ENCODE results near the gene ACTL7B.
"Not testable (repeated sequence)": the region's sequence is repeated elsewhere in the genome, so short reads cannot be mapped to it uniquely, and the experiment has no call there.

The ACTL7B gene

GRCh38 chr9:108850293-108850897, 5.4 kb downstream of the ACTL7B start:
- H3K36me3 ChIP-seq (ENCODE audit: control insufficient read depth, insufficient read depth, low read length), result no peaks in the 10 kb centered on the region
- H3K4me1 ChIP-seq (ENCODE audit: control insufficient read depth, insufficient read depth, low read length), result no peaks in the 10 kb centered on the region
- H3K27ac ChIP-seq (ENCODE audit: low read depth, low read length), result no peak overlapping the region
- H3K4me3 ChIP-seq (ENCODE audit: low read length), result no peak overlapping the region
- no peaks in the 10 kb centered on the region for H3K27me3 ChIP-seq (ENCODE audit: control insufficient read depth, insufficient read depth, low read length)
- H3K9ac ChIP-seq (ENCODE audit: low read length), result no peak overlapping the region

- H3K4me3 ChIP-seq (ENCODE audit: low read length); H3K4me1 ChIP-seq (ENCODE audit: control insufficient read depth, insufficient read depth, low read length); H3K9ac ChIP-seq (ENCODE audit: low read length); H3K27me3 ChIP-seq (ENCODE audit: control insufficient read depth, insufficient read depth, low read length); H3K36me3 ChIP-seq (ENCODE audit: control insufficient read depth, insufficient read depth, low read length); H3K27ac ChIP-seq (ENCODE audit: low read depth, low read length): not testable (repeated sequence)
Measured at GRCh38 chr9:108848296-108848695, 7.5 kb downstream of the ACTL7B start.

- Histone ChIP-seq H3K36me3 (ENCODE audit: control insufficient read depth, insufficient read depth, low read length) (no peaks in the 10 kb centered on the region), H3K27me3 (ENCODE audit: control insufficient read depth, insufficient read depth, low read length) (no peaks in the 10 kb centered on the region), H3K9ac (ENCODE audit: low read length) (no peak overlapping the region), H3K27ac (ENCODE audit: low read depth, low read length) (no peak overlapping the region), H3K4me1 (ENCODE audit: control insufficient read depth, insufficient read depth, low read length) (no peaks in the 10 kb centered on the region), H3K4me3 (ENCODE audit: low read length) (no peak overlapping the region)
Measured at GRCh38 chr9:108845947-108846346, 9.8 kb downstream of the ACTL7B start.

GRCh38 chr9:108845507-108845906, 10.3 kb downstream of the ACTL7B start:
- no peaks in the 10 kb centered on the region for H3K27me3 ChIP-seq (ENCODE audit: control insufficient read depth, insufficient read depth, low read length)
- H3K4me3 ChIP-seq (ENCODE audit: low read length), result no peak overlapping the region
- H3K36me3 ChIP-seq (ENCODE audit: control insufficient read depth, insufficient read depth, low read length), result no peaks in the 10 kb centered on the region

GRCh38 chr9:108844856-108845255, 10.9 kb downstream of the ACTL7B start:
- no peaks in the 10 kb centered on the region for H3K4me1 ChIP-seq (ENCODE audit: control insufficient read depth, insufficient read depth, low read length)
- H3K9ac ChIP-seq (ENCODE audit: low read length), result no peak overlapping the region
- no peaks in the 10 kb centered on the region for H3K36me3 ChIP-seq (ENCODE audit: control insufficient read depth, insufficient read depth, low read length)
- H3K4me3 ChIP-seq (ENCODE audit: low read length), result no peak overlapping the region
- no peaks in the 10 kb centered on the region for H3K27me3 ChIP-seq (ENCODE audit: control insufficient read depth, insufficient read depth, low read length)
- no peak overlapping the region for H3K27ac ChIP-seq (ENCODE audit: low read depth, low read length)

More at GRCh38 chr9:108845507-108845906, 10.3 kb downstream of the ACTL7B start:
- no peak overlapping the region for H3K27ac ChIP-seq (ENCODE audit: low read depth, low read length)
- no peaks in the 10 kb centered on the region for H3K4me1 ChIP-seq (ENCODE audit: control insufficient read depth, insufficient read depth, low read length)
- no peak overlapping the region for H3K9ac ChIP-seq (ENCODE audit: low read length)

GRCh38 chr9:108844391-108844790, 11.4 kb downstream of the ACTL7B start:
- Histone ChIP-seq H3K27me3 (ENCODE audit: control insufficient read depth, insufficient read depth, low read length) (no peaks in the 10 kb centered on the region), H3K27ac (ENCODE audit: low read depth, low read length) (no peak overlapping the region), H3K4me3 (ENCODE audit: low read length) (no peak overlapping the region), H3K4me1 (ENCODE audit: control insufficient read depth, insufficient read depth, low read length) (no peaks in the 10 kb centered on the region), H3K36me3 (ENCODE audit: control insufficient read depth, insufficient read depth, low read length) (no peaks in the 10 kb centered on the region), H3K9ac (ENCODE audit: low read length) (no peak overlapping the region)

- H3K9ac ChIP-seq (ENCODE audit: low read length), result no peak overlapping the region
- H3K4me1 ChIP-seq (ENCODE audit: control insufficient read depth, insufficient read depth, low read length), result no peaks in the 10 kb centered on the region
- H3K27me3 ChIP-seq (ENCODE audit: control insufficient read depth, insufficient read depth, low read length), result no peaks in the 10 kb centered on the region
- H3K36me3 ChIP-seq (ENCODE audit: control insufficient read depth, insufficient read depth, low read length), result no peaks in the 10 kb centered on the region
- no peak overlapping the region for H3K27ac ChIP-seq (ENCODE audit: low read depth, low read length)
- H3K4me3 ChIP-seq (ENCODE audit: low read length), result peak overlapping the region; percentile 15
Measured at GRCh38 chr9:108842610-108843295, 13.0 kb downstream of the ACTL7B start.

- H3K9ac ChIP-seq (ENCODE audit: low read length); H3K27ac ChIP-seq (ENCODE audit: low read depth, low read length); H3K4me1 ChIP-seq (ENCODE audit: control insufficient read depth, insufficient read depth, low read length); H3K27me3 ChIP-seq (ENCODE audit: control insufficient read depth, insufficient read depth, low read length); H3K4me3 ChIP-seq (ENCODE audit: low read length); H3K36me3 ChIP-seq (ENCODE audit: control insufficient read depth, insufficient read depth, low read length): not testable (repeated sequence)
Measured at GRCh38 chr9:108839561-108839960, 16.2 kb downstream of the ACTL7B start.

- H3K4me1 ChIP-seq (ENCODE audit: control insufficient read depth, insufficient read depth, low read length), result no peaks in the 10 kb centered on the region
- H3K9ac ChIP-seq (ENCODE audit: low read length), result no peak overlapping the region
- H3K27me3 ChIP-seq (ENCODE audit: control insufficient read depth, insufficient read depth, low read length), result no peaks in the 10 kb centered on the region
- H3K27ac ChIP-seq (ENCODE audit: low read depth, low read length), result no peak overlapping the region
- H3K36me3 ChIP-seq (ENCODE audit: control insufficient read depth, insufficient read depth, low read length), result no peaks in the 10 kb centered on the region
- H3K4me3 ChIP-seq (ENCODE audit: low read length), result no peak overlapping the region
Measured at GRCh38 chr9:108838017-108838416, 17.8 kb downstream of the ACTL7B start.

- Histone ChIP-seq H3K4me1 (ENCODE audit: control insufficient read depth, insufficient read depth, low read length) (no peaks in the 10 kb centered on the region), H3K27me3 (ENCODE audit: control insufficient read depth, insufficient read depth, low read length) (no peaks in the 10 kb centered on the region), H3K36me3 (ENCODE audit: control insufficient read depth, insufficient read depth, low read length) (no peaks in the 10 kb centered on the region), H3K9ac (ENCODE audit: low read length) (no peak overlapping the region), H3K4me3 (ENCODE audit: low read length) (no peak overlapping the region), H3K27ac (ENCODE audit: low read depth, low read length) (no peak overlapping the region)
Measured at GRCh38 chr9:108837530-108837929, 18.3 kb downstream of the ACTL7B start.

GRCh38 chr9:108836781-108837180, 19.0 kb downstream of the ACTL7B start:
- Histone ChIP-seq H3K36me3 (ENCODE audit: control insufficient read depth, insufficient read depth, low read length) (no peaks in the 10 kb centered on the region), H3K4me1 (ENCODE audit: control insufficient read depth, insufficient read depth, low read length) (no peaks in the 10 kb centered on the region), H3K9ac (ENCODE audit: low read length) (no peak overlapping the region), H3K27ac (ENCODE audit: low read depth, low read length) (no peak overlapping the region), H3K27me3 (ENCODE audit: control insufficient read depth, insufficient read depth, low read length) (no peaks in the 10 kb centered on the region), H3K4me3 (ENCODE audit: low read length) (no peak overlapping the region)

- Histone ChIP-seq H3K27me3 (ENCODE audit: control insufficient read depth, insufficient read depth, low read length) (no peaks in the 10 kb centered on the region), H3K36me3 (ENCODE audit: control insufficient read depth, insufficient read depth, low read length) (no peaks in the 10 kb centered on the region), H3K4me1 (ENCODE audit: control insufficient read depth, insufficient read depth, low read length) (no peaks in the 10 kb centered on the region), H3K9ac (ENCODE audit: low read length) (no peak overlapping the region), H3K4me3 (ENCODE audit: low read length) (no peak overlapping the region), H3K27ac (ENCODE audit: low read depth, low read length) (no peak overlapping the region)
Measured at GRCh38 chr9:108836319-108836718, 19.5 kb downstream of the ACTL7B start.

- Histone ChIP-seq H3K27ac (ENCODE audit: low read depth, low read length) (no peak overlapping the region), H3K9ac (ENCODE audit: low read length) (no peak overlapping the region), H3K36me3 (ENCODE audit: control insufficient read depth, insufficient read depth, low read length) (no peaks in the 10 kb centered on the region), H3K4me1 (ENCODE audit: control insufficient read depth, insufficient read depth, low read length) (no peaks in the 10 kb centered on the region), H3K4me3 (ENCODE audit: low read length) (no peak overlapping the region), H3K27me3 (ENCODE audit: control insufficient read depth, insufficient read depth, low read length) (no peaks in the 10 kb centered on the region)
Measured at GRCh38 chr9:108835831-108836230, 20.0 kb downstream of the ACTL7B start.
